GM21447 (cell line): Measurements from ENCODE around the gene TUBGCP3.
"Not testable (repeated sequence)": the region's sequence is repeated elsewhere in the genome, so short reads cannot be mapped to it uniquely, and the experiment has no call there.

ENCODE experiments used
- ATAC-seq: cut with Tn5 transposase; IDR thresholded peaks from one replicate; pipeline ENCODE4 v1.9.1; 2021; ENCODE audit not compliant: unreplicated experiment

The TUBGCP3 gene

DNA sequence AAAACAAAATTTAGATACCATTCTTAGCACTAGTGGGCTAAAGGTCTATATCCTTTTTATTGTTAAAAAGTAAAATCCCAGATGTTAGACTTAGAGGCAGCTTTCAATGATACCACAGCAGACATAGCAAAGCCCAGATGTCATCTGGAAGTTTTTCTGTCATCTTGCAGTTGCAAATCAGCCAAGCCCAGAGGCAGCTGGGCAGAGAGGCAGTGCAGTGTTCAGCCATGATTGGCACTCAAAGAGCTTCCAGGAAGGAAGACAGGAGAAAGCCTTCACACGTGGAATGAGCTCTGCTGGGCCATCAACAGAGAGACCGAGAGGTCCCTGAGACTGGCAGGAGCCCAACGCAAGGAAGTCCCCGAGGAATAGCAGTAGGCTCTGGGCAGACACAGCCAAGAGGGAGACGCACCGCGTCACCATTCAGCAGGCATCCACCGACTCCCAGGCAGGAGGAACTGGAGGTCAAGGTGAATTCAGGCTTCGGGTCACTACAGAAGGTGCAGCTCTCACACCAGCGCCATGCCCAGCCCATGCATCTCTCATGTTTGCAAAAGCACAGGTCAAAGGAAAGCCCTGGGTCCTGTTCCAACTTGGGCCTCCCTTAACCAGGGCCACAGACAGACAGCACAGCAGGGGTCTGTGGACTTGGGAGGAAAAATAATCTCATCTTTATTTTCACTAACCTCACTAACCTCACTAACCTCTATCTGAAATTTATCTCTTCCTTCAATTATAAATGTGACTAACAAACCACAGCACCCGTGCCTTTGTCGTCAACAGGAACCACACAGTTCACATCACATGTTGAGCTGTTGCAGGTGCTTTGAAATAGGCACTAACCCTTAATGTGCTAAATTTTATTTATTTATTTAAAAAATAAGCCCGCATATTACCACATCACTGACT is 54.9 kb downstream of the TUBGCP3 start:
- ATAC-seq = no peak

DNA sequence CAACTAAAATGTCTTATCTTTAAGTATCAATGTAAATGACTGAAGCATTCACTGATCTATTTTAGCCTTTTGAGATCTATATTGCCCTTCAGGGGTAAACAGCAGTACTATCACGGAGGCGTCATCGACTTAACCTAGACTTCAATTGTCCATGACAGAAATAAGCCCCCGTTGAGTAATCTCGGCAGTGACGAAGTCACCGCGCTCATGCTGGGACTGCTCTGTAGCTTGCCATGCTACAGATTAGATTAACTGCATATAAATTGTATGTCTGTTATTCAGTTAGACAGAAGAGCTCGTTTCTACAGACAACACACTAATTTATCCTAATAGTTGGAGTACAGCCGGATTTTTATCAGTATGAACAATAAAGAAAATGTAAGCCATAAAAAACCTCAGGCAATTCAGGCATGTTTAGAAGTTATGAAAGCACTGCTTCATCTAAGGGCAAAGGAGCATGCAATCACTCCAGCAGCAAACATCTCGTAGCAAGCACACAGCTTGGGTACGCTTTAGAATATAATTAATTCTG is 56.6 kb downstream of the TUBGCP3 start:
- ATAC-seq = no peak

DNA sequence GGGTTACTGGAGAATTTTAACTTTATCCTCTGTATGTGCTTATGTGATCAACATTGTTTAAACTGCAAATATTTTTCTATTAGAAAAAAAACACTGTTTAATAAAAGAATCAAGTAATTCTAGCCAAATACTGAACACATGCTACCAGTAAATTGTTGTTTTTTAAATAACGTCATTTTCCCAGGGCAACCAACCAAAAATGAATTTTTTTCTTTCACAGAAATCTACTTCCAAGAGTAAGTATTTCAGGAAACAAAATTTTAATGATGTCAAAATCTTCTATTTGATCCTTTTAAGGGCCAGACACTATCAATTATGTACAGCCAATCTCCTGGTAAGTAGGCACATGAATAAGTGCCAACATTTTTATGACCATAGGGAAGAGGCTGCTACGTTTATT is 57.1 kb downstream of the TUBGCP3 start:
- no peak for ATAC-seq

DNA sequence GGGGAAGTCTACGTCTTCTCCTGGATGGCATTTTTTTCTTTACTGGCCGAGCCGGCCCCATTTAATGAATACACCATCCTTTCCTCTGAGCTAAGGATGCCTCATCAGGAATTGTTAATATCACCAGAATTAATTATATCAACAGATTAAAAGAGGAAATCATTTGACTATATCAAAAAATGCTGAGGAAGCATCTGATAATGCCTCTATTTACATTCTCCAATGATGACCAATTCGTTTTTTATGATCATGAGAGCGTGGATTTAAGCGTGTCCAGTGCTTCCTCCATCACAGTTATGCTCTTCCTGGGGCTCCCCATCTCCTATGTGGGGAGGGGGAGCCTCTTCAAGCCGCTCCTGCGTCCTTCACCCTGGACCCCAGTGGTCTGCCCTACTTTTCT is 58.7 kb downstream of the TUBGCP3 start:
- ATAC-seq = no peak

DNA sequence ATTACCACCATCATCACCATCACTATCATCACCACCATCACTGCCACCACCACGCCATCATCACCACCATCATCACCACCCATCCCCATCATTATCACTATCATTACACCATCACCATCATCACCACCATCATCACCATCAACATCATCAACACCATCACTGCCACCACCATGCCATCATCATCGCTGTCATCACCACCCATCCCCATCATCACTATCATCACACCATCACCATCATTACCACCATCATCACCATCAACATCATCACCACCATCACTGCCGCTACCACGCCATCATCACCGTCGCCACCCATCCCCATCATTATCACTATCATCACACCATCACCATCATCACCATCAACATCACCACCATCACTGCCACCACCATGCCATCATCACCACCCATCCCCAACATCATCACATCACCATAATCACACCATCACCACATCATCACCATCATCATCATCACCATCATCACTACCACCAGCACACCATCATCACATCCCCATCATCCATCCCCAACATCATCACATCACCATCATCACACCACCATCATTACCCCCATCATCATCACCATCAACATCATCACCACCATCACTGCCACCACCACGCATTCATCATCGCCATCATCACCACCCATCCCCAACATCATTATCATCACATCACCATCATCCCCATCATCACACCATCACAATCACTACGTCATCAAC is 61.7 kb downstream of the TUBGCP3 start:
- ATAC-seq = no peak

DNA sequence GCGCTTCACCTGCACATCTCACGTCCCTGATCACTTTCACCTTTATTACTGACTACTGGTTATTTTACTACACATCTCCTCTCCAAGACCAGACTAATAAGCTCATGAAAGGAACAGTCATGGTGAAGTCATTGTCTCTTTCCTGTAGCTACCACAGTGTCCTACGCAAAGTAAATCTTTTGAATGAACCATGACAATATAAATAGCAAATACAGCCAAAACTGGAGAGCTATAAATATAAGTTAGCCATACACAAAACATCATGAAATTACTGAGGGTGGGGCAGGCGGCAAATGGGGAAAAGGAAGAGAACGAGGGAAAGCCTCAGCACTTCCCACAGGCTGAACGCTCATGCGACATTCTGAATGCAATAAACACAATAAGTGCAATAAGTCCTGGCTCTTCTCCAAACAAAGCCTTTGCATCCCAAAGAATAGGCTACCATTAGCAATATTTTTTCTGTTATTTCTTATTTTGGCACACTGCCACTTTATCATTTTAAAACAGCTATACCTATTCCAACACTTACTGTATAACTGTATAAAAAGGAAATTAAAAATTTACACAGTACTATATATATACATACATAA is 62.5 kb downstream of the TUBGCP3 start:
- ATAC-seq = no peak

DNA sequence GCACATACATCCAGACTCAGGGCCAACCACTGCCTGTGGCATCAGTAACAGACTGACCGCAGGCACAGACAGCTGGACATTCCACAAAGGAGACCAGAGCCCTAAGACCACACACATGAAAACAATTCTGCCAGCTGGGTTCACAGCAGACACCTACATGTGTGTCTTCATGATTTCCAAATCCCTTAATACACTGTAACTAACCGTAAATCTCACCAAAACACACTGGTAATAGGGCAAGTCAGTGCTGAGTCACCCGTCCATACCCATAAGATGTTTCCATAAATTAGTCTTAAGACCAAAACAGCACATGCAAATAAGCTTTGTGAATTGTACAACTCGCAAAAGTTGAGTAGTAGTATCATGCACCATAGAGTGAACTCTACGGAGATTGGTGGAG is 65.4 kb downstream of the TUBGCP3 start:
- no peak for ATAC-seq

DNA sequence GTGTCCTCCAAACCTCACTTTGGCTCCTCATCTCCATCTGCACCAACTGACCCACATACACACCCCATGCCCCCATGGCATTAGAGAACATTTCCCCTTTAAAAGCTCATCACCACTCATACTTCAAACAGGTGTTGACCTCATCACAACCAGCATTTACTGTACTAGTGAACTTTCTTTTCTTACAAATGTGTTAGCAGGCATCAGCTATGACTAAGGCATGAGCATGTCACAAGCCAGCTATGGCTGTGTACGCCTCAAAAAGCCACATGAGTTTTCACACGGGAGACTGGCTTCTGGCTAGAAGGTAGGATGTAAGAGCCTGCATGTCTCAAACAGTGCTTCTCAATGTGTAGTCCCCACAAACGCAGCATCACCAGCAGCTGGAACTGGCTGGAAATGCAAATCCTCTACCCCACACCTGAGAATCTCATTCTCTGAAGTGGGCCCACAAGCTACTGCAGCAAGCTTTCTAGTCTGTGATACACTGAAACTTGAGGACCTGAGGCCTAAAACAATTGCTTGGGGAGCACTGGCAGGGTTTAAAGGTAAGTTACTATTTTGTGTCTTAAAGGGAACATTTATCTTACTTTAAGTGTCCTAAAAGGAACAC is 66.8 kb downstream of the TUBGCP3 start:
- ATAC-seq = no peak

DNA sequence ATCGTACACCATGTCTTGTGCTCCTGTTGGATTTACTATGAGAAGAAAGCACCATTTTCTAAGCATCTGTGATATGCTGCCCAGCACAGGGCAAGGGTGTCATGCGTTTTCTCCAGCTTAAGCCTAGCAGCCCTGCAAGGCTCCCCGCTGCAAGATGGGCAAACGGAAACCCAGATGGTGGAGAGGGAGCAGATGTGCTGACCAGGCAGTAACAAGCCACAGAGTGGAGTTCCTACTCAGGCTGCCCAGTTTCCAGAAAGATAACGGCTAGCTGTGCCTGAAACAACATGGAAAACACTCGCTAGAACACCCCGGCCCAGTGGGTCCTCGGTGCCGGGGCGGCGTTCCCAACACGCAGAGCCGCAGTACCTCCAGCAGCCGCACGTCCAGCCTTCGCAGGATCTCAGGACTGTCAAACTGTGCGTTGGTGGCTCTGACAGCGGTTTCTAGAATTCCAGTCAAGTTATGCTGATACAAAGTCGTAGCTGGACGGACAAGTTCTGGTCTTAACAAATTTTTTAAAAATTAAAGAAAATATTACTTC is 68.4 kb downstream of the TUBGCP3 start:
- ATAC-seq = no peak

DNA sequence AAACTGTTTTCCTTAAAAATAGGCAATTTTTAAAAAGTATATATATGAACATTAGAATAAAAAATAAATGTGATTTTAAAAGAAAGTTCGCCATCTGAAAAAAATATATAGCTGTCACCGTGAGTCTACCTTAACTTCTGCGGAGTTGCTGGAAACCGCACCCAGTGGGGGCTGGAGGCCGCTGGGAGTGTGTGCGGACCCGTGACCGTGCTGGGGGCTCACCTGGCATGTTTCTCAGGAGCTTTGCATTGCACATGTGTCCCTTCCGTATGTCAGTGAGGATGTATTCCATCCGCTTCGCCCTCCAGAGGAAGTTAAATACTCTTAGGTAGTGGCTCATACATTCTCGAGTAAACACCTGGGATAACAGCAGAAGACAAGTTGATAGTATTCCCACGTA is 71.7 kb downstream of the TUBGCP3 start:
- ATAC-seq = no peak

DNA sequence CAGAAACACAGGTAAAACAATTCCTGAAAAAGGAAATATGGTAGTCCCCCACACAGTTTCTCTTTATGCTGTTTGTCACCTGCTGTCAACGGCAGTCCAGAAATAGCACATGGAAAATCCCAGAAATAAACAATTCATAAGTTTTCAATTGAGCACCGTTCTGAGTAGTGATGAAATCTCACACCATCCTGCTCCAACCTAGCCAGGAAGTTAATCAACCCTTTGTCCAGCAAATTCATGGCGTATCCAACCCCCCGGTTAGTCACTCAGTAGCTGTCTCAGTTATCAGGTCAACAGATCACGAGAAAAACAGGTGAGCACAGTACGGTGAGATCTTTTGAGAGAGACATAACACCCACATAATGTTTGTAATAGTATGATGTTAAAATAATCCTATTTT is 74.2 kb downstream of the TUBGCP3 start:
- ATAC-seq = no peak

DNA sequence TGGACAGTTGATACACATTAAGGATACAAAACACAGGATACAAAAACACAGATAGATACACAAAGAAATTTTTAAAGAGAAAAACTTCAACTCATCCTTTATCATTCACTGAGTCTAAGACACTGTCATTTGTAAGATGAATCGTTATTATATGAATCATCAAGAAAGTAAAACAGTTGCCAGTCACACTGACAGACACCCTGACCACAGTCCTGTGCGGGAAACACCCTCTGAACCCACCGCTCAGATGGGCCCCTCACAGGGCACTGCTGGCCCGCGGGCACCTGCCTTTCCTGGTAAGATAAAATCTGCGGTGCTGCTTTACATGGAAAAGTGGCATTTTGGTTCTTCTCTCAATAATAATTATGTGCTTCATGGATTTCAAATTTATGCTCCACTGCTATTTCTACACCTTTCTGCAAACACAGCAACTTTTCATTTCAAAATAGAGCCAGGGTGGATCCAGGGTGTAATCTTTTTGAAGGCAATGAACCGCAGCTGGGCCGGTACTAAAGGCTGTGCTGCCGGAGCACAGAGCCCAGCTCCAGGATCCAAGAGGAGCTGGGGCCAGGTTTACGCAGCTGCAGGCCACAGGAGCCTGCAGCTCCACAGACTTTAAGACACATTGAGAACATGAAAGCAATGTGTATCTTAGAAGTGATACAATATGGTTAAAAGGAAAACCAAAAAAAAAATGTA is 76.8 kb downstream of the TUBGCP3 start:
- no peak for ATAC-seq

DNA sequence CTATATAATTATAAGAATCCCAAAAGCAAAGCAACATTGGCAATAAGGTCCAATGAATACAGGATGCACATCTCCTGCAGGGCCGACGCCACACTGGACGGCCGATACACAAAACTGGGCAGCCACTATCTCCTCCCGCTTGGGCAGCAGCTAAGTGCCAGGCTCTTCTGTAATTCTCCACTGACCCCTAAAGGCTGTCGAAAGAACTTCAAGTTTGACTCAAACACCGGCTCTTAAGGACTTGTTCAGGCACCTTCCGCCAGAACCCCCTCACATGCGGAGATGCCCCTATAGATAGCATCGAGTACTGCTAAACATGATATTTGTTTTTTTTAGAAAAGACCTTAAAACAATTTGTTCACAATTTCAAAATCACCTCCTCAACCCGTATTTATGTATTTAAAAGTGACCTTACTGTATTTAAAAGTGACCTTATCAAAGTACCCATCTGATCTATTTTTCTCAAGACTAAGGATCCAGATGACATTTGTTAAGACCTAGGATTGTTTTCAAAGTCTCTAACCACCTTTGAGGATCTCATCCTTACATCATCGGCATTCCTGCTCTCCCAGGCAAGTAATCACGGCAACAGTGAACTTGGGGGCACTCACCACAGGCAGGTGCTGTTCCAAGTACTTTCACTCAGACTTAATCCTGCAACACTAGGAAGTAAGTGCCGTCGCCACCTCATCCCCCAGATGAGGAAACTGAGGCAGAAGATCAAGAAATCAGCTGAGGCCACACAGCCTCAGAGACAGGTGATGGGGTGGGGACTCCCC is 77.8 kb downstream of the TUBGCP3 start:
- ATAC-seq = no peak

DNA sequence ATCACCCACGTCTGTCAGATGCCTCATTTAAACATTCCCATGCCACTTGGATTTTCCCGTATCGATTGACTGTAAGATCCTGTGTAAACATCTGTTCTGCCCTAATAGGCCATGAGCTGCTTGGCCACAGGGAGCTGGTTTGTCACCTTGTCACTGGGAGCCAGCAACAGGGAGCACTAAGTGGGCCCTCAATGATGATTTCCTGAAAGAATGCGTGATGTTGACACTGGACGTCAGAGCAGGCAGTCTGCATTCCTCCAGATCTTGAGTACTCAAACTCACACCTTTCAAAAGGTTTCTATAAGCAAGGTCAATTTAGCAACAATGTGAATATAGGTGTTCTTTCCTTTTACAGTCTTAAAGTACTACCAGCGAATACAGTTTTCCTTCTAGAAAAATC is 78.8 kb downstream of the TUBGCP3 start:
- no peak for ATAC-seq

DNA sequence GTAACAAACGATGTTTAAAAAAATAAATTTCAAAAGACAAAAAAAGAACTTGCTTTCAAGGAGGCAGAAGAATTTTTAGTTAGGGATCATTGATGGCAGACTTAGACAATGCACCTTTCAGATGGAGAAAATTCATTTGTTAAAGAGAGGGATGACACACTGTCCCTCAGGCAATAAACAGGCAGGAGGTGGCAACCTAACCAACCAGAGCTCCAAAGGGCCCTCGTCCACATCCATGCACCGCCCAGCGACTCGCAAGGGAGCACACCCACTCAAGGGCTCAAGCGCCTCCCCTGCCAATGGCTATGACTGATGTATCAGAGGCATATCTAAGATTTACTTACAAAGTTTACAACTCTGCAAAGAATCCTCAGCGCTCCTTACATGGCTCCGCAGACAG is 81.9 kb downstream of the TUBGCP3 start:
- no peak for ATAC-seq

DNA sequence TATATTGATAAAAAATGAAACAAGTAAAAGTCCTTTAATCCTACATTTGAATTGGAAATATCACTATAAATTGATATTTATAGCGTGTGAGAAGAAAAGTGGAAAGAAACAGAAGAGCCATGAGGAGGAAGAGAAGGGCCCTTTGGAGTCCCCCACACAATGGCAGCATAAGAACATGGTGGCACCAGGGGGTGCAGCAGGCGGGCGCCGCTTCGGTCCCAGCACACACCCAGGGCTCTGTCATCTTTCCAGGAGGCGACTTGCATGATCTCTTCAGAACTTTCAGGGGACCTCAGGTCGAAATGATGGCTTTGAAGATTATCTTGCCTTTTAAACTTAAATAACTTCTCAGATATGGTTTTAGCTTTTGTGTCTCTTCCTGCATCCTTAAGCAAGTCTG is 91.8 kb downstream of the TUBGCP3 start:
- no peak for ATAC-seq

DNA sequence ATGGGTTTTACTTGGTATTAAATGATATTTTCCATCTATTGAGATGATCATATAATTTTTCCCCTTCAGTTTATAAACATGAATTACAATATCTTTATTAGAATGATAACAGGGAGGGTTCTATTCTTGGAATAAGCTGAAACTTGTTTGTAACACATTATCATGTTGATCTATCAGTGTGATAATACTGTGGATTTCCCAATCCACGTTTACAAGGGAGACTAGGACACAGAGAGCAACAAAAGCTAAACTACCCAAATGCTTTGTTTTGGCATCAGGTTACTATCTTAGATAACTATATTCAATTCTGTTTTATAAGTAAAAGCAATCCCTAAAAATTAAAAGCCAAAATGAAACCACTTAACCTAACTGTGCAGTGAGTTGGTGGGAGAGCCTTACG is 92.5 kb downstream of the TUBGCP3 start:
- ATAC-seq = no peak

DNA sequence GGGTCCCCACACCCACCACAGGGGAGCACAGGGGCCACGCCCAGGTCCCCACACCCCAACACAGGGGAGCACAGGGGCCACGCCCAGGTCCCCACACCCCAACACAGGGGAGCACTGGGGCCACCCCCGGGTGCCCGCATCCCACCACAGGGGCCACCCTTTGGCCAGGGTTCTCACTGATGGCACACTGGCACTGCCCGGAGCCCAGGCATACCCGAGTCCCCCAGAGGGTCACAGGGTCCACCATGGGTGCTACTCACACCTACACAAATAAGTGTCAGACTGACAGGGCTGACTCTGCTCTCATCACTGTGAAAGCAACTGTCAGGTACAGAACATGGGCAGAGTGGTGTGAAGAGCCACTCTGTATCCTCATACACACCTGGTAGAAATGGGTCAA is 98.8 kb downstream of the TUBGCP3 start:
- ATAC-seq = no peak

DNA sequence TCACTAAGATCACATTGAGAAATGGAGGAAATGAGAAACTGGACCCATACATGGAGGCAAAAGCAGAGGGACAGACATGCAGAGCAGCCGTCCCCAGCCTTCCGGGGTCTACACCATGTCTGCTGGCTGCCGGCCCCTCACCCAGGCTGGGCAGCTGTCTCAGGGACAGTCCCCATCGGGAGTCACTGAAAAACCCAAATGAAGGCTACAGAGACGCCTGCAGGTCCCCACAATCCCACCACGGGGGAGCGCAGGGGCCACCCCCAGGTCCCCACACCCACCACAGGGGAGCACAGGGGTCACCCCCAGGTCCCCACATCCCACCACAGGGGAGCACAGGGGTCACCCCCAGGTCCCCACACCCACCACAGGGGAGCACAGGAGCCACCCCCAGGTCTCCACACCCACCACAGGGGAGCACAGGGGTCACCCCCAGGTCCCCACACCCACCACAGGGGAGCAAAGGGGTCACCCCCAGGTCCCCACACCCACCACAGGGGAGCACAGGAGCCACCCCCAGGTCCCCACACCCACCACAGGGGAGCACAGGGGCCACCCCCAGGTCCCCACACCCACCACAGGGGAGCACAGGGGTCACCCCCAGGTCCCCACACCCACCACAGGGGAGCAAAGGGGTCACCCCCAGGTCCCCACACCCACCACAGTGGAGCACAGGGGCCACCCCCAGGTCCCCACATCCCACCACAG is 99.5 kb downstream of the TUBGCP3 start:
- not testable (repeated sequence) for ATAC-seq
